SH-SY5Y (cell line): ENCODE measurements around the gene LUC7L.

ENCODE experiments used
- GATA2 ChIP-seq: IDR thresholded peaks from 2 replicates; pipeline ENCODE4 v1.6.1; 2011; ENCODE audit warnings: mild to moderate bottlenecking, low read depth, low read length
- GATA3 ChIP-seq: IDR thresholded peaks from 2 replicates; pipeline ENCODE4 v1.6.1; 2011; ENCODE audit warnings: low read depth, mild to moderate bottlenecking, low read length, moderate library complexity

GRCh38 chr16:272633-273546 is 43.6 kb upstream of the LUC7L start:
- TF ChIP-seq GATA2, result no peak
- TF ChIP-seq GATA3, result no peak
